IMR-90 (cell line): ENCODE measurements around the gene ZC3H4. TPM values are rescaled to one million over a fixed set of nuclear protein-coding genes. Genes with fewer than 3 reads are reported as not detected.
"Not testable (repeated sequence)": the region's sequence is repeated elsewhere in the genome, so short reads cannot be mapped to it uniquely, and the experiment has no call there.

Experiments
- ATAC-seq: fragments of 200-7000 bp; cut with Tn5 transposase; 2 replicates; pipeline ENCODE4 v1.9.1; 2020; ENCODE audit warnings: low read depth, mild to moderate bottlenecking, moderate library complexity
- BruUV-seq: library from RNA; stranded (reverse); fragments of 400-500 nt; replicated peaks from 2 replicates; lab custom pipeline; 2021; lab: Mats Ljungman, UMichigan
- CTCF ChIA-PET: fragments of 300-600 bp; formaldehyde crosslinking; extraction: SDS; loops from one replicate; lab custom pipeline; 2021; ENCODE audit warnings: antibody characterized with exemption; lab: Yijun Ruan, JAX
- POLR2A ChIA-PET: fragments of 300-600 bp; sonication (Branson Sonifier 250); formaldehyde crosslinking; loops from one replicate; lab custom pipeline; 2022; ENCODE audit warnings: antibody characterized with exemption; ENCODE audit not compliant: unreplicated experiment; lab: Charles Lee
- DNase-seq: peaks from one replicate; pipeline ENCODE4 v3.0.0; 2013
- H2AFZ ChIP-seq: replicated peaks from 2 replicates; pipeline ENCODE3; 2013; ENCODE audit warnings: low read length, mild to moderate bottlenecking; ENCODE audit not compliant: poor library complexity
- H2AK5ac ChIP-seq: 2 replicates; pipeline ENCODE4 v1.6.1; 2013; ENCODE audit warnings: low read depth, low read length, inconsistent platforms
- H2AK9ac ChIP-seq: replicated peaks from 2 replicates; pipeline ENCODE3; 2013; ENCODE audit warnings: mild to moderate bottlenecking, low read depth, low read length, moderate library complexity; ENCODE audit not compliant: poor library complexity
- H2BK120ac ChIP-seq: 2 replicates; pipeline ENCODE4 v1.6.1; 2013; ENCODE audit warnings: low read depth, low read length, inconsistent platforms
- H2BK15ac ChIP-seq: 3 replicates; pipeline ENCODE4 v1.6.1; 2013; ENCODE audit warnings: low read depth, low read length, inconsistent platforms
- H2BK20ac ChIP-seq: 2 replicates; pipeline ENCODE4 v1.6.1; 2013; ENCODE audit warnings: low read depth, mild to moderate bottlenecking, inconsistent platforms, low read length, moderate library complexity
- H2BK5ac ChIP-seq: 2 replicates; pipeline ENCODE4 v1.6.1; 2013; ENCODE audit warnings: mild to moderate bottlenecking, low read depth, low read length, inconsistent platforms; ENCODE audit not compliant: poor library complexity, severe bottlenecking
- H3K14ac ChIP-seq: replicated peaks from 2 replicates; pipeline ENCODE4 v1.6.1; 2013; ENCODE audit warnings: low read depth, low read length, inconsistent platforms
- H3K18ac ChIP-seq: 2 replicates; pipeline ENCODE4 v1.6.1; 2013; ENCODE audit warnings: low read depth, low read length, control low read depth
- H3K23ac ChIP-seq: 2 replicates; pipeline ENCODE4 v1.6.1; 2013; ENCODE audit warnings: low read depth, low read length, inconsistent platforms
- H3K27ac ChIP-seq: 2 replicates; pipeline ENCODE4 v1.5.1; 2013; ENCODE audit warnings: mild to moderate bottlenecking, control low read depth, low read length; ENCODE audit not compliant: insufficient read depth
- H3K27me3 ChIP-seq: 2 replicates; pipeline ENCODE4 v1.6.1; 2013; ENCODE audit warnings: low read length; ENCODE audit not compliant: control insufficient read depth, insufficient read depth
- H3K36me3 ChIP-seq: 2 replicates; pipeline ENCODE4 v1.6.1; 2013; ENCODE audit warnings: low read length, mixed read lengths; ENCODE audit not compliant: control insufficient read depth, insufficient read depth
- H3K4ac ChIP-seq: 2 replicates; pipeline ENCODE4 v1.6.1; 2013; ENCODE audit warnings: low read depth, low read length, inconsistent platforms
- H3K4me1 ChIP-seq: 2 replicates; pipeline ENCODE4 v1.6.1; 2013; ENCODE audit warnings: low read length, mixed read lengths; ENCODE audit not compliant: control insufficient read depth, insufficient read depth
- H3K4me2 ChIP-seq: 2 replicates; pipeline ENCODE4 v1.6.1; 2013; ENCODE audit warnings: low read depth, mild to moderate bottlenecking, control low read depth, low read length, moderate library complexity
- H3K4me3 ChIP-seq: 2 replicates; pipeline ENCODE4 v1.5.1; 2013; ENCODE audit warnings: low read depth, mild to moderate bottlenecking, control low read depth, low read length, moderate library complexity; ENCODE audit not compliant: insufficient read depth
- H3K56ac ChIP-seq: 2 replicates; pipeline ENCODE4 v1.6.1; 2013; ENCODE audit warnings: low read length, inconsistent platforms; ENCODE audit not compliant: insufficient read depth; ENCODE audit errors: extremely low read depth
- H3K79me1 ChIP-seq, 2 experiments: 2 replicates each; pipeline ENCODE4 v1.6.1; 2013; ENCODE audit warnings: low read length in 2 of 2, inconsistent platforms in 1 of 2, low read depth in 1 of 2
- H3K9ac ChIP-seq: 2 replicates; pipeline ENCODE4 v1.6.1; 2013; ENCODE audit warnings: low read depth, low read length, control low read depth
- H3K9me1 ChIP-seq: 2 replicates; pipeline ENCODE4 v1.6.1; 2013; ENCODE audit warnings: low read length, inconsistent platforms; ENCODE audit not compliant: insufficient read depth
- H3K9me3 ChIP-seq: 2 replicates; pipeline ENCODE4 v1.6.1; 2013; ENCODE audit warnings: low read length; ENCODE audit not compliant: control insufficient read depth, insufficient read depth
- H4K20me1 ChIP-seq: 2 replicates; pipeline ENCODE4 v1.6.1; 2013; ENCODE audit warnings: low read length, inconsistent platforms; ENCODE audit not compliant: insufficient read depth
- H4K5ac ChIP-seq: 2 replicates; pipeline ENCODE4 v1.6.1; 2013; ENCODE audit warnings: mild to moderate bottlenecking, low read depth, low read length, control low read depth
- H4K8ac ChIP-seq, 2 experiments: 2 replicates each; pipeline ENCODE4 v1.6.1; 2013; ENCODE audit warnings: low read depth in 2 of 2, low read length in 2 of 2, control low read depth in 1 of 2, inconsistent platforms in 1 of 2
- H4K91ac ChIP-seq: 2 replicates; pipeline ENCODE4 v1.6.1; 2013; ENCODE audit warnings: low read depth, low read length, inconsistent platforms; ENCODE audit not compliant: insufficient read depth
- WGBS, 2 experiments: methylation state at CpG; one replicate each; pipeline versions ENCODE4 v1.1.5 to v1.1.7; 2013; ENCODE audit warnings: missing lambda C conversion rate in 2 of 2; ENCODE audit not compliant: insufficient read length in 1 of 2; ENCODE audit errors: extremely low coverage in 2 of 2; 5-methylcytosine and 5-hydroxymethylcytosine counted together
- dilution Hi-C: fragments of 300-500 bp; cut with HindIII; formaldehyde crosslinking; loops from one replicate; pipeline ENCODE4 v1.14.3; 2018; ENCODE audit warnings: low sequenced_read_pairs; ENCODE audit not compliant: unreplicated experiment
- in situ Hi-C: fragments of 300-500 bp; cut with MboI; formaldehyde crosslinking; loops from 3 replicates; pipeline ENCODE4 v1.14.3; 2019; ENCODE audit warnings: low sequenced_read_pairs, inconsistent platforms, mixed read lengths
- intact Hi-C: fragments of 100-400 bp; cut with micrococcal nuclease; formaldehyde crosslinking; loops from 2 replicates; pipeline ENCODE4 v1.10.0; 2022
- polyA plus RNA-seq, 3 experiments: library from polyadenylated mRNA; depleted of rRNA; stranded (reverse); fragments of >200 nt; gene quantifications; 2 replicates each; pipeline ENCODE4 v1.2.3, GENCODE V29; 2012; ENCODE audit warnings: low replicate concordance in 1 of 3
- total RNA-seq: library from RNA; depleted of rRNA; stranded (reverse); fragments of >200 nt; gene quantifications from 2 replicates; pipeline ENCODE4 v1.2.3, GENCODE V29; 2012

The ZC3H4 gene
- total and polyA plus RNA-seq, 2 of the 4 experiments (the other 2 are of a cell fraction): 3.9 to 8.9 TPM

GRCh38 chr19:47050562-47050961, 63.0 kb downstream of the ZC3H4 start:
- ATAC-seq, H3K23ac ChIP-seq, H3K27me3 ChIP-seq, H4K91ac ChIP-seq, H3K9me1 ChIP-seq, H3K56ac ChIP-seq, H3K9ac ChIP-seq, H3K4me1 ChIP-seq, intact Hi-C loops, BruUV-seq, H3K18ac ChIP-seq, H3K4me2 ChIP-seq, H2BK5ac ChIP-seq, H3K4me3 ChIP-seq, H3K9me3 ChIP-seq, H3K27ac ChIP-seq, DNase-seq, H3K4ac ChIP-seq, H2AK5ac ChIP-seq, POLR2A ChIA-PET, H4K8ac ChIP-seq, H2AFZ ChIP-seq, H2AK9ac ChIP-seq, H2BK120ac ChIP-seq, H2BK20ac ChIP-seq, H2BK15ac ChIP-seq, in situ Hi-C loops, dilution Hi-C loops, H3K14ac ChIP-seq, H3K36me3 ChIP-seq, H4K20me1 ChIP-seq, CTCF ChIA-PET, H4K5ac ChIP-seq: not testable (repeated sequence)
- no CpG with 5 or more reads among the region's 3 CpGs for WGBS, 2 experiments
- peaks cover 0 to 18% of the 10 kb centered on the region in 2 experiments; a peak in 3 of 4 replicates for H3K79me1 ChIP-seq
